AG10803 (cell line): ENCODE data around the gene FANCL.
"Not testable (repeated sequence)": the region's sequence is repeated elsewhere in the genome, so short reads cannot be mapped to it uniquely, and the experiment has no call there.

Source experiments
- DNase-seq: peaks from one replicate; pipeline ENCODE4 v3.0.0; 2010; ENCODE audit warnings: low read depth
- H3K4me3 ChIP-seq: 2 replicates; pipeline ENCODE4 v1.5.1; 2011; ENCODE audit warnings: mild to moderate bottlenecking, low read length, control low read depth
- CTCF ChIP-seq: conservative IDR thresholded peaks from 2 replicates; pipeline ENCODE4 v1.5.1; 2011; ENCODE audit warnings: mild to moderate bottlenecking, low read length, control low read depth, inconsistent platforms

FANCL gene

GRCh38 chr2:58261209-58261608 is 20.1 kb upstream of the FANCL start:
- no peak overlapping the region for H3K4me3 ChIP-seq
- DNase-seq, result no peak
- TF ChIP-seq CTCF, result no peak

- DNase-seq, H3K4me3 ChIP-seq: not testable (repeated sequence)
These were observed 17.3 kb upstream of the FANCL start for GRCh38 chr2:58258456-58258855.

GRCh38 chr2:58251331-58252201 is 10.4 kb upstream of the FANCL start:
- not testable (repeated sequence) for H3K4me3 ChIP-seq, DNase-seq

- no peak for TF ChIP-seq CTCF
- H3K4me3 ChIP-seq, result peak overlapping the region; percentile 87
These were observed 380 bp upstream of the FANCL start for GRCh38 chr2:58241546-58241864.

GRCh38 chr2:58239243-58239925 is 1.7 kb downstream of the FANCL start:
- DNase-seq, result no peak
- H3K4me3 ChIP-seq, result no peak overlapping the region
- no peak for TF ChIP-seq CTCF

More at GRCh38 chr2:58241546-58241864, 380 bp upstream of the FANCL start:
- no peak for DNase-seq

GRCh38 chr2:58237741-58238140 is 3.4 kb downstream of the FANCL start:
- no peak overlapping the region for H3K4me3 ChIP-seq
- DNase-seq, result no peak
- TF ChIP-seq CTCF, result no peak

GRCh38 chr2:58235984-58236383 is 5.1 kb downstream of the FANCL start:
- TF ChIP-seq CTCF, result no peak
- no peak for DNase-seq
- no peak overlapping the region for H3K4me3 ChIP-seq

- H3K4me3 ChIP-seq, result no peak overlapping the region
- no peak for DNase-seq
- TF ChIP-seq CTCF, result no peak
These were observed 6.0 kb downstream of the FANCL start for GRCh38 chr2:58235170-58235569.
